Choroid plexus epithelial cell (primary cell): Measurements from ENCODE around the gene FSCN2.

Experiments
- DNase-seq: peaks from one replicate; pipeline ENCODE4 v3.0.0-alpha.2; 2010; ENCODE audit warnings: low read depth
- H3K4me3 ChIP-seq: 2 replicates; pipeline ENCODE4 v1.5.1; 2011; ENCODE audit warnings: low read depth, mild to moderate bottlenecking, control low read depth, low read length, moderate library complexity
- CTCF ChIP-seq: conservative IDR thresholded peaks from 2 replicates; pipeline ENCODE4 v1.5.1; 2011; ENCODE audit warnings: low read depth, mild to moderate bottlenecking, control low read depth, inconsistent platforms, low read length, moderate library complexity

FSCN2 gene

GRCh38 chr17:81518113-81518784 is 9.9 kb upstream of the FSCN2 start:
- TF ChIP-seq CTCF = no peak
- H3K4me3 ChIP-seq = peak overlapping the region; percentile 35
- DNase-seq = no peak

GRCh38 chr17:81518785-81519283 is 9.3 kb upstream of the FSCN2 start:
- TF ChIP-seq CTCF = no peak
- no peak for DNase-seq

GRCh38 chr17:81519284-81520020 is 8.7 kb upstream of the FSCN2 start:
- peak overlapping the region; percentile 35 for H3K4me3 ChIP-seq
- DNase-seq = no peak
- TF ChIP-seq CTCF = peak; percentile 16

More at GRCh38 chr17:81518785-81519283, 9.3 kb upstream of the FSCN2 start:
- H3K4me3 ChIP-seq = peak overlapping the region; percentile 35

- DNase-seq = no peak
- no peak for TF ChIP-seq CTCF
- no peak overlapping the region for H3K4me3 ChIP-seq
Observed at GRCh38 chr17:81520021-81520901, 7.9 kb upstream of the FSCN2 start.

- DNase-seq = peak; percentile 69
- no peak overlapping the region for H3K4me3 ChIP-seq
- peak; percentile 64 for TF ChIP-seq CTCF
Observed at GRCh38 chr17:81522491-81523401, 5.4 kb upstream of the FSCN2 start.

- DNase-seq = no peak
- no peak overlapping the region for H3K4me3 ChIP-seq
- no peak for TF ChIP-seq CTCF
Observed at GRCh38 chr17:81523402-81524038, 4.7 kb upstream of the FSCN2 start.
